Measurements from ENCODE around the gene SLC27A2. TPM values are rescaled to one million over a fixed set of nuclear protein-coding genes. Genes with fewer than 3 reads are reported as not detected.

Gene SLC27A2
- total and polyA plus RNA-seq, 4 donors, result 80.2 to 504 (median 216) TPM

GRCh38 chr15:50257332-50257731, 75.3 kb downstream of the SLC27A2 start:
- H3K27ac ChIP-seq (ENCODE audit: low read depth in 1 of 2, low read length in 2 of 2), result no peak overlapping the region
- H3K36me3 ChIP-seq (ENCODE audit: control insufficient read depth in 4 of 4, insufficient read depth in 3 of 4, low read depth in 1 of 4, low read length in 3 of 4), result no peaks in the 10 kb centered on the region
- H3K9me3 ChIP-seq (ENCODE audit: control insufficient read depth in 4 of 4, low read length in 3 of 4), result no peaks in the 10 kb centered on the region
- 92% methylated on average over 8 of the region's 8 CpGs for WGBS
- TF ChIP-seq YY1 (IDR thresholded peaks at IDR 0.05) (no peak), FOXA2 (IDR thresholded peaks at IDR 0.05) (no peak), MAX (IDR thresholded peaks at IDR 0.05) (no peak), REST (IDR thresholded peaks at IDR 0.05) (no peak), NR2F2 (IDR thresholded peaks at IDR 0.05) (no peak), RXRA (IDR thresholded peaks at IDR 0.05) (no peak), FOXA1 (IDR thresholded peaks at IDR 0.05) (no peak), HNF4G (IDR thresholded peaks at IDR 0.05) (no peak), JUND (IDR thresholded peaks at IDR 0.05) (no peak), TAF1 (conservative IDR thresholded peaks at IDR 0.05) (no peak), HNF4A (conservative IDR thresholded peaks at IDR 0.05) (no peak)
- TF ChIP-seq, protein P1, sequence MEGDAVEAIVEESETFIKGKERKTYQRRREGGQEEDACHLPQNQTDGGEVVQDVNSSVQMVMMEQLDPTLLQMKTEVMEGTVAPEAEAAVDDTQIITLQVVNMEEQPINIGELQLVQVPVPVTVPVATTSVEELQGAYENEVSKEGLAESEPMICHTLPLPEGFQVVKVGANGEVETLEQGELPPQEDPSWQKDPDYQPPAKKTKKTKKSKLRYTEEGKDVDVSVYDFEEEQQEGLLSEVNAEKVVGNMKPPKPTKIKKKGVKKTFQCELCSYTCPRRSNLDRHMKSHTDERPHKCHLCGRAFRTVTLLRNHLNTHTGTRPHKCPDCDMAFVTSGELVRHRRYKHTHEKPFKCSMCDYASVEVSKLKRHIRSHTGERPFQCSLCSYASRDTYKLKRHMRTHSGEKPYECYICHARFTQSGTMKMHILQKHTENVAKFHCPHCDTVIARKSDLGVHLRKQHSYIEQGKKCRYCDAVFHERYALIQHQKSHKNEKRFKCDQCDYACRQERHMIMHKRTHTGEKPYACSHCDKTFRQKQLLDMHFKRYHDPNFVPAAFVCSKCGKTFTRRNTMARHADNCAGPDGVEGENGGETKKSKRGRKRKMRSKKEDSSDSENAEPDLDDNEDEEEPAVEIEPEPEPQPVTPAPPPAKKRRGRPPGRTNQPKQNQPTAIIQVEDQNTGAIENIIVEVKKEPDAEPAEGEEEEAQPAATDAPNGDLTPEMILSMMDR (IDR thresholded peaks at IDR 0.05; ENCODE audit: low read depth, low read length, missing input control), result no peak
- TF ChIP-seq, protein P2, sequence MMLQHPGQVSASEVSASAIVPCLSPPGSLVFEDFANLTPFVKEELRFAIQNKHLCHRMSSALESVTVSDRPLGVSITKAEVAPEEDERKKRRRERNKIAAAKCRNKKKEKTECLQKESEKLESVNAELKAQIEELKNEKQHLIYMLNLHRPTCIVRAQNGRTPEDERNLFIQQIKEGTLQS (IDR thresholded peaks at IDR 0.05), result no peak
- H3K27me3 ChIP-seq (ENCODE audit: control insufficient read depth in 4 of 4, insufficient read depth in 4 of 4, low read length in 3 of 4), result no peaks in the 10 kb centered on the region
- DNase-seq (ENCODE audit: low spot score), result peak; percentile 20
- no peak overlapping the region for H3K4me3 ChIP-seq (ENCODE audit: low read depth in 1 of 3, low read length in 3 of 3)
- no peaks in the 10 kb centered on the region for H3K4me1 ChIP-seq (ENCODE audit: control insufficient read depth in 4 of 4, insufficient read depth in 4 of 4, low read length in 3 of 4)
- H3K9ac ChIP-seq (ENCODE audit: low read depth in 1 of 2, low read length in 2 of 2), result no peak overlapping the region

DNA sequence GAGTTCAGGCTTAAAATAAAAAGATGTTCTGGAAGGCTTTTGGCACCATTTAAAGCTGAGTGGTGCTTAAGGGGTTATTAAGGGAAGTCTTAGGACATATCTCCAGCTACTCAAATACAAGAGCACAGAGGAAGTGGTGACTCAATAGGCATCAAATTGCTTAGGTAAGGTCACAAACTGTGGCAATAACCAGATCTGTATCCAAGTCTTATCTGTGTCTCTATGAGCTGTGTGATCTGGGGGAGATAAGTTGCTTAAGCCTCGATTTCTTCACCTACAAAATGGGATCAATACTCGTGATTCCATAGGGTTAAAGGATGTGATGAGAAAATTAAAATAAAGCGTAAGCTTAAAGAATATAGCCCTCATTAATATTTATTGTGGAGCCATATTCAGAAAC, 75.9 kb downstream of the SLC27A2 start:
- Histone ChIP-seq H3K9ac (ENCODE audit: low read depth in 1 of 2, low read length in 2 of 2) (no peak overlapping the region), H3K4me3 (ENCODE audit: low read depth in 1 of 3, low read length in 3 of 3) (no peak overlapping the region), H3K27ac (ENCODE audit: low read depth in 1 of 2, low read length in 2 of 2) (no peak overlapping the region), H3K36me3 (ENCODE audit: control insufficient read depth in 4 of 4, insufficient read depth in 3 of 4, low read depth in 1 of 4, low read length in 3 of 4) (no peaks in the 10 kb centered on the region), H3K9me3 (ENCODE audit: control insufficient read depth in 4 of 4, low read length in 3 of 4) (no peaks in the 10 kb centered on the region), H3K4me1 (ENCODE audit: control insufficient read depth in 4 of 4, insufficient read depth in 4 of 4, low read length in 3 of 4) (no peaks in the 10 kb centered on the region), H3K27me3 (ENCODE audit: control insufficient read depth in 4 of 4, insufficient read depth in 4 of 4, low read length in 3 of 4) (no peaks in the 10 kb centered on the region)
- WGBS, result 79% methylated on average over 3 of the region's 3 CpGs
- no peak for DNase-seq (ENCODE audit: low spot score)
- TF ChIP-seq TAF1 (conservative IDR thresholded peaks at IDR 0.05), result no peak
- TF ChIP-seq RXRA (IDR thresholded peaks at IDR 0.05), result peak in 1 of 2 donors; percentile 30
- peak in 1 of 2 donors; percentile 3 for TF ChIP-seq HNF4A (conservative IDR thresholded peaks at IDR 0.05)

DNA sequence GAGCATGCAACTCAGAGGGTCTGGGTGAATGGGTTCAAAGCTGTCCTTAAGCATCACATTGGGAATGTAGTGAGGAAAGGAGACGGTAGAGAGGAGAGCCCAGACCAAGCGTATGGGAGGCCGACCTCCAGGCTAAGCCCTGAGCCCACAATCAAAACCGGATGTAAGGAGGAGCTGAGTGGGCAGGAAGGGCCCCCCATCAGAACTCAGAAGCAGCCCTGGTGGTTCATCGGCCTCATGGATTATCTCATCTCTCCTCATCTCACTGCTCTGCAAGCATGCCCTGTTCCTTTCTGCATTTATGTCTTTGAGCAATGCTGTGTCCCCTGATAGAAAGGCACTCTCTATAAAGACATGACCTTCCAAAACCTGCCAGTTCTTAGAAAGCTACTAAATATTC, 77.3 kb downstream of the SLC27A2 start:
- H3K27ac ChIP-seq (ENCODE audit: low read depth in 1 of 2, low read length in 2 of 2), result no peak overlapping the region
- H3K9ac ChIP-seq (ENCODE audit: low read depth in 1 of 2, low read length in 2 of 2), result no peak overlapping the region
- 65% methylated on average over 5 of the region's 5 CpGs for WGBS
- H3K4me1 ChIP-seq (ENCODE audit: control insufficient read depth in 4 of 4, insufficient read depth in 4 of 4, low read length in 3 of 4), result no peaks in the 10 kb centered on the region
- DNase-seq (ENCODE audit: low spot score), result no peak
- no peaks in the 10 kb centered on the region for H3K27me3 ChIP-seq (ENCODE audit: control insufficient read depth in 4 of 4, insufficient read depth in 4 of 4, low read length in 3 of 4)
- no peak overlapping the region for H3K4me3 ChIP-seq (ENCODE audit: low read depth in 1 of 3, low read length in 3 of 3)
- no peaks in the 10 kb centered on the region for H3K9me3 ChIP-seq (ENCODE audit: control insufficient read depth in 4 of 4, low read length in 3 of 4)
- no peaks in the 10 kb centered on the region for H3K36me3 ChIP-seq (ENCODE audit: control insufficient read depth in 4 of 4, insufficient read depth in 3 of 4, low read depth in 1 of 4, low read length in 3 of 4)
- TF ChIP-seq, protein P1 (IDR thresholded peaks at IDR 0.05; ENCODE audit: low read depth, low read length, missing input control), result no peak
- TF ChIP-seq FOXA2 (IDR thresholded peaks at IDR 0.05), result no peak
- no peak for TF ChIP-seq FOXA1 (IDR thresholded peaks at IDR 0.05)
- TF ChIP-seq YY1 (IDR thresholded peaks at IDR 0.05), result no peak
- no peak for TF ChIP-seq EGR1 (IDR thresholded peaks at IDR 0.05; ENCODE audit: low read depth in 2 of 2)
- TF ChIP-seq ZBTB33 (IDR thresholded peaks at IDR 0.05), result no peak
- no peak for TF ChIP-seq MAX (IDR thresholded peaks at IDR 0.05)
- no peak for TF ChIP-seq TAF1 (conservative IDR thresholded peaks at IDR 0.05)
- TF ChIP-seq RAD21 (IDR thresholded peaks at IDR 0.05), result no peak
- no peak for TF ChIP-seq NR2F2 (IDR thresholded peaks at IDR 0.05)
- no peak for TF ChIP-seq GABPA (IDR thresholded peaks at IDR 0.05 in 1 of 2, conservative IDR thresholded peaks at IDR 0.05 in 1 of 2)
- TF ChIP-seq HNF4A (conservative IDR thresholded peaks at IDR 0.05), result no peak
